Adipose tissue (tissue), 3 donors: ENCODE measurements around the gene LENG8. TPM values are rescaled to one million over a fixed set of nuclear protein-coding genes. Genes with fewer than 3 reads are reported as not detected.
"Not testable (repeated sequence)": the region's sequence is repeated elsewhere in the genome, so short reads cannot be mapped to it uniquely, and the experiment has no call there.

ENCODE experiments used
- H3K27ac ChIP-seq: one replicate; pipeline ENCODE4 v1.5.1; 2013; ENCODE audit warnings: low read depth, low read length
- WGBS, 3 donors: extraction: QIAGEN DNeasy Blood & Tissue Kit; methylation state at CpG; one replicate each; pipeline ENCODE4 v1.1.7; 2013; 5-methylcytosine and 5-hydroxymethylcytosine counted together
- polyA plus RNA-seq, 3 donors: library from polyadenylated mRNA; stranded (reverse); fragments of 200-250 nt; gene quantifications; one replicate each; pipeline ENCODE4 v1.2.3, GENCODE V29; 2013
- donor health status: healthy with polysubstance abuse.
- donor health status: Bipolar disorder and iron deficiency.
- donor health status: healthy.

Gene LENG8
- polyA plus RNA-seq, 3 donors, result 139 to 155 (median 151) TPM

GRCh38 chr19:54492568-54492967, 43.6 kb downstream of the LENG8 start:
- H3K27ac ChIP-seq, result no peak overlapping the region
- WGBS, 3 donors, result 84 to 89% (median 86%) methylated on average over 18 of the region's 18 CpGs

- H3K27ac ChIP-seq, result not testable (repeated sequence)
- WGBS, 3 donors, result 75 to 78% (median 76%) methylated on average over 5 of the region's 5 CpGs
These were observed 44.1 kb downstream of the LENG8 start for GRCh38 chr19:54493056-54493455.

- WGBS, 3 donors, result 62 to 73% (median 72%) methylated on average over 10 of the region's 10 CpGs
- H3K27ac ChIP-seq, result no peak overlapping the region
These were observed 45.1 kb downstream of the LENG8 start for GRCh38 chr19:54493967-54494585.

- 52 to 68% (median 61%) methylated on average over 5 of the region's 5 CpGs for WGBS, 3 donors
- H3K27ac ChIP-seq, result not testable (repeated sequence)
These were observed 46.3 kb downstream of the LENG8 start for GRCh38 chr19:54495284-54495683.

- H3K27ac ChIP-seq, result not testable (repeated sequence)
- 49 to 65% (median 53%) methylated on average over 6 to 9 of the region's 15 CpGs for WGBS, 3 donors
These were observed 48.9 kb downstream of the LENG8 start for GRCh38 chr19:54497747-54498450.

- WGBS, 3 donors, result 67 to 73% (median 70%) methylated on average over 8 to 9 of the region's 9 CpGs
- H3K27ac ChIP-seq, result not testable (repeated sequence)
These were observed 49.4 kb downstream of the LENG8 start for GRCh38 chr19:54498451-54498772.

- no peak within 1 kb of the TSS for H3K27ac ChIP-seq
- WGBS, 3 donors, result 39 to 66% (median 54%) methylated on average over 14 of the region's 14 CpGs
These were observed 53.6 kb downstream of the LENG8 start, which contains the start of gene LAIR2 for GRCh38 chr19:54502518-54503048. TSS of gene LAIR2 (plus strand) at chr19:54502831. CDS start at chr19:54502919, 88 bp downstream.

- 77 to 87% (median 79%) methylated on average over 4 of the region's 4 CpGs for WGBS, 3 donors
- H3K27ac ChIP-seq, result not testable (repeated sequence)
These were observed 56.5 kb downstream of the LENG8 start for GRCh38 chr19:54505542-54505941.

GRCh38 chr19:54506079-54506478, 57.1 kb downstream of the LENG8 start:
- 62 to 76% (median 68%) methylated on average over 10 of the region's 10 CpGs for WGBS, 3 donors
- no peak overlapping the region for H3K27ac ChIP-seq

- WGBS, 3 donors, result 49 to 67% (median 53%) methylated on average over 10 to 11 of the region's 15 CpGs
- not testable (repeated sequence) for H3K27ac ChIP-seq
These were observed 58.2 kb downstream of the LENG8 start for GRCh38 chr19:54507038-54507717.

GRCh38 chr19:54507824-54508223, 58.8 kb downstream of the LENG8 start:
- H3K27ac ChIP-seq, result no peak overlapping the region
- 48 to 62% (median 54%) methylated on average over 12 of the region's 12 CpGs for WGBS, 3 donors

GRCh38 chr19:54508487-54508886, 59.5 kb downstream of the LENG8 start:
- not testable (repeated sequence) for H3K27ac ChIP-seq
- WGBS, 3 donors, result 38 to 83% (median 81%) methylated on average over 2 of the region's 3 CpGs

GRCh38 chr19:54509200-54509940, 60.4 kb downstream of the LENG8 start:
- 59 to 68% (median 66%) methylated on average over 6 to 8 of the region's 21 CpGs for WGBS, 3 donors

More at GRCh38 chr19:54509200-54509940, 60.4 kb downstream of the LENG8 start:
- H3K27ac ChIP-seq, result not testable (repeated sequence)

Other genes with a start within 250 kb of the LENG8 start
- 1,000 to 10,000 TPM; 3,750 to 5,284 (median 4,831) TPM for gene RPS9, start 248.3 kb upstream of the LENG8 start, polyA plus RNA-seq
- gene LILRB3, start 226.2 kb upstream of the LENG8 start, polyA plus RNA-seq, result 10 to 100 TPM in 1 of 3 donors, 1 to 10 TPM in 2; 2.0 to 29.9 (median 6.1) TPM
- 10 to 100 TPM in 1 of 3 donors, 1 to 10 TPM in 1, under 1 TPM in 1; 0.72 to 10.1 (median 3.4) TPM for gene LILRA6, start 206.4 kb upstream of the LENG8 start, polyA plus RNA-seq
- gene LILRB5, start 191.9 kb upstream of the LENG8 start, polyA plus RNA-seq, result 10 to 100 TPM in 2 of 3 donors, 1 to 10 TPM in 1; 1.4 to 16.7 (median 13.5) TPM
- gene LILRB2, start 168.1 kb upstream of the LENG8 start, polyA plus RNA-seq, result 10 to 100 TPM in 1 of 3 donors, 1 to 10 TPM in 2; 2.2 to 14.6 (median 2.4) TPM
- gene LILRA5, start 136.0 kb upstream of the LENG8 start, polyA plus RNA-seq, result 10 to 100 TPM in 2 of 3 donors, 1 to 10 TPM in 1; 2.2 to 31.5 (median 14.3) TPM
- gene LILRA4, start 110.0 kb upstream of the LENG8 start, polyA plus RNA-seq, result under 1 TPM in 1 of 3 donors, not detected in 2; 0.03 TPM
- 10 to 100 TPM in 2 of 3 donors, 1 to 10 TPM in 1; 8.2 to 75.8 (median 17.2) TPM for gene LAIR1, start 84.3 kb upstream of the LENG8 start, polyA plus RNA-seq
- gene TTYH1, start 33.7 kb upstream of the LENG8 start, polyA plus RNA-seq, result 10 to 100 TPM in 1 of 3 donors, under 1 TPM in 2; 0.70 to 11.9 (median 0.79) TPM
- 10 to 100 TPM in 1 of 3 donors, 1 to 10 TPM in 2; 5.7 to 19.7 (median 7.3) TPM for gene LENG9, start 14.6 kb downstream of the LENG8 start, polyA plus RNA-seq
- gene CDC42EP5, start 24.1 kb downstream of the LENG8 start, polyA plus RNA-seq, result 10 to 100 TPM; 17.1 to 37.7 (median 20.8) TPM
- gene LAIR2, start 53.6 kb downstream of the LENG8 start, polyA plus RNA-seq, result not detected
- 1 to 10 TPM in 2 of 3 donors, under 1 TPM in 1; 0.68 to 7.9 (median 6.6) TPM for gene LILRA2, start 124.6 kb downstream of the LENG8 start, polyA plus RNA-seq
- 1 to 10 TPM in 2 of 3 donors, under 1 TPM in 1; 0.31 to 2.1 (median 1.3) TPM for gene LILRA1, start 144.4 kb downstream of the LENG8 start, polyA plus RNA-seq
- gene LILRB1, start 181.3 kb downstream of the LENG8 start, polyA plus RNA-seq, result 1 to 10 TPM; 1.3 to 6.1 (median 1.5) TPM
- gene LILRB4, start 213.8 kb downstream of the LENG8 start, polyA plus RNA-seq, result 1 to 10 TPM; 1.3 to 8.3 (median 5.8) TPM